Pons (tissue), 1 donor: ENCODE data around the gene WDR83.
A peak's percentile ranks its signal among the peaks of the same experiment; 100 is the strongest.

Experiments
- DNase-seq: peaks from one replicate; pipeline ENCODE4 v3.0.0-alpha.2; 2016; ENCODE audit warnings: low spot score

WDR83 gene

GRCh38 chr19:12715102-12715501, 48.5 kb downstream of the WDR83 start:
- DNase-seq, result no peak

DNA sequence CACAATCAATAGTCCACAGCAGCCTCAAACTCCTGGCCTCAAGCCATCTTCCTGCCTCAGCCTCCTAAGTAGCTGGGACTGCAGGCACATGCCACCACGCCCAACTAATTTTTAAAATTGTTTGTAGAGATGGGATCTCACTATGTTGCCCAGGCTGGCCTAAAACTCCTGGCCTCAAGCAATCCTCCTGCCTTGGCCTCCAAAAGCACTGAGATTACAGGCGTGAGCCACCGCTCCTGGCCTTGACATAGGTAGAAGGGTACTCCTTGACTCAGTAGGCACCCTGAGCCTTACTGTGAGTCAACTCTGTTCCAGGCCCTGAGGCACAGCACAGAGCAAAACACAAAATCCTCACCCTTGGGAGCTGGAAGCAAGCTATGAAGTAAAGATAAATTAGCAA, 49.3 kb downstream of the WDR83 start:
- no peak for DNase-seq

DNA sequence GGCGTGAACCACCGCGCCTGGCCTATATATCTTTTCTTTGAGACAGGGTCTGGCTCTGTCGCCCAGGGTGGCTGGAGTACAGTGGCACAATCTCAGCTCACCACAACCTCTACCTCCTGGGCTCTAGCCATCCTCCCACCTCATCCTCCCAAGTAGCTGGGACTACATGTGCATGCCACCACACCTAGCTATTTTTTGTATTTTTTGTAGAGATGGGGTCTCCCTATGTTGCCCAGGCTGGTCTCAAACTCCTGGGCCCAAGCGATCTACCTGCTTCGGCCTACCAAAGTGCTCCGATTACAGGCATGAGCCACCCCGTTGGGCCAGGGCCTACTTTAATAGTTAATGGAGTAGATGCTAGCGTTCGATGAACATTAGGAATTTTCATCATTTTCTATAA, 53.7 kb downstream of the WDR83 start:
- no peak for DNase-seq

DNA sequence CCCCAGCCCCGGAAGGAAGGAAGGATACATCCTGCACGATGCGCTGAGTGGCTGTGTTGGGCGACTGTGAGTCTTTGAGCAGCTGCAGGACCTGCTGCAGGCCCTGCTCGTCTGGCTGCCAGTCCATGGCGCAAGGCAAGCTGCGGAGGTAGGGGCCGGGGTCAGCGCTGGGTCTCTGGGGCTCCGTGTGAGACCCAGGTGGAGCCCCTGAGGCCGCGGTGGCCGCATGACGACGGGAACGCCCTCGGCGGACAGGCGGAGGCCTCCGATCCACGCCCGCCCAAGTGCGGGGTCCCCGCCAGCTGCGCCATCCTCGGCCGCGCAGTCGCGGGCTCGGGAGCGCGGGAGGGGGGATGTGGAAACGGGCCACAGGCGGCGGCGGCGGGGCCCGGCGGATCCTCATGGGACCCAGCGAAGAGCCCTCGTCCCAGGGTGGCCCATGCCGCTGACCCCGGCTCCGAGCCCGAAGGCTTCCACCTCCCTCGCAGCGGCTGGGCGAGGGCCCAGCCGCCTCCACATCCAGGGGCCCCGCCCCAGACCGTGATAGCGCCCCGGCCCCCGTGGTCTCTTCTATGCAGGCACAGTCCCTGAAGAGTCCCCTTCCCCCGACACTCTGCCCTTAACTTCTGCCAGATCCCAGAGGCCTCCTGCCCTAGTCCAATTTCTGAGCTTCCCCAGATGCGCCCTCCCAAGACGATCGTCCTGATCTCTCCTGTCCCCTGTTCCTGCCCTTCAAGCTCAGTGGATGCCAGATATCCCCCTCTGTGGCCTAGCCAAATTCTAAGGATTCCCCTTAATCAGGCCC, 54.4 kb downstream of the WDR83 start:
- DNase-seq, result no peak

- peak; percentile 17 for DNase-seq
Measured at GRCh38 chr19:12721656-12722565, 55.3 kb downstream of the WDR83 start.

- DNase-seq, result peak; percentile 99
Measured at GRCh38 chr19:12722566-12723380, 56.2 kb downstream of the WDR83 start.

GRCh38 chr19:12723381-12723640, 56.7 kb downstream of the WDR83 start:
- no peak for DNase-seq

DNA sequence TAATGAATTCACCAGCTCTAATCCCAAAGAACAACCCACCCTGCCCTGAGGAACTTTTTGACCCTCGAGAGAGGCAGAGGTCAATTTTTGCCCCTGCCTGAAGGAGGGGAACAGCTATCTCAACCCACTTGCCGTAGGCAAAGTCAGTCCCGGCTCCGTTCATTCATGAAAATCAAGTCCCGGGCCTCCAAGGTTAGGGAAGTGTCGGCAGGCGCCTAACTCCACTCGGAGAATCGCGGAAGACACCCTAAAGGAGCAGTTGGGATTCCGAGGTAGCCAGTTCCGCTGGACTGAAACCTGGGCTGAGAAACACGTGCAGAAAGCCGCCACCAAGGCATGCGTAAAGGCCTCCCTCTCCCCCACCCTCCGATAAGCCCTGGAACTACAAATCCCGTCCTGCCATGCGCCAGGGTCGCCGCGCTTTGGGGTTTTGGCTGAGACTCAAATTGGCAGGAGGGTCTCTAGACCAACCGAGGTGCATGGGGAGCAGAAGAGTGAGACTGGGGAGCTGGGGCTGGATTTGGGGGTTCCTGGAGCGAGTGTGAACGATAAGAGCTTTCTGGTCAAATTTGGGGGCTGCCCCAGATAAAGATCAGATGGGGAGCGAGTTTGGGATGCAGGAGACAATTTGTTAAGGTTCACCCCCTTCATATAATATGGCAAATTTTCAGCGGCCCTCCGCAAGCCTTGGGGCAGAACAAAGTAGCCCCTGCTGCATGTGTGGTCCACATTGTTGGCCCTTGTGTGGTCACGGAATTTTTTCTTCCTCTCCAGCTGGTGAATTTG, 57.2 kb downstream of the WDR83 start, which contains the start of gene TNPO2:
TNPO2 (minus strand) TSS at position 292 of the 786 bp plus-strand sequence. CDS start 2,955 bp downstream, outside the sequence.
- peak; percentile 38 for DNase-seq
